A549 (cell line): ENCODE measurements around the gene ALG12. TPM values are rescaled to one million over a fixed set of nuclear protein-coding genes. Genes with fewer than 3 reads are reported as not detected.

ENCODE experiments used
- ATAC-seq, 2 experiments: fragments of 200-7000 bp in 1 of 2; fragments of >200 bp in 1 of 2; cut with Nextera tagmentation in 1 of 2; cut with Tn5 transposase in 1 of 2; 3 replicates each; pipeline versions ENCODE4 v1.8.0 to v1.9.1; 2018 to 2020; ENCODE audit warnings: mild to moderate bottlenecking in 1 of 2, moderate library complexity in 1 of 2
- CTCF ChIA-PET: fragments of 300-600 bp; sonication (Branson Sonifier 250); formaldehyde crosslinking; extraction: SDS; loops from one replicate; lab custom pipeline; 2021; ENCODE audit warnings: antibody characterized with exemption, inconsistent platforms; lab: Yijun Ruan, JAX
- POLR2A ChIA-PET: fragments of 350-600 bp; formaldehyde crosslinking; extraction: SDS; loops from one replicate; lab custom pipeline; 2021; ENCODE audit warnings: antibody characterized with exemption, inconsistent platforms; lab: Yijun Ruan, JAX
- DNase-seq, 2 experiments: peaks; one replicate each; pipeline versions ENCODE4 v3.0.0 to v3.0.0-alpha.2; 2011 to 2016; ENCODE audit warnings: low read depth in 1 of 2, low spot score in 1 of 2
- FAIRE-seq: peaks from 2 replicates; lab custom pipeline; 2011; peaks lifted over from hg19 to GRCh38; lab: Jason Lieb, UNC
- H3K27ac ChIP-seq, 2 experiments: fragments of >200 bp; sonication (Bioruptor Twin); formaldehyde crosslinking; 3 replicates each; pipeline ENCODE4 v1.5.1; 2016 to 2017
- H3K4me1 ChIP-seq: fragments of >200 bp; sonication (Bioruptor Twin); formaldehyde crosslinking; 3 replicates; pipeline ENCODE4 v1.6.1; 2016
- H3K4me2 ChIP-seq: fragments of >200 bp; sonication (Bioruptor Twin); formaldehyde crosslinking; 3 replicates; pipeline ENCODE4 v1.6.1; 2016
- H3K4me3 ChIP-seq: fragments of >200 bp; sonication (Bioruptor Twin); formaldehyde crosslinking; 3 replicates; pipeline ENCODE4 v1.5.1; 2016
- H3K9me3 ChIP-seq: fragments of >200 bp; sonication (Bioruptor Twin); formaldehyde crosslinking; 3 replicates; pipeline ENCODE4 v1.6.1; 2016
- CBX8 ChIP-seq: fragments of 200-600 bp; sonication (generic); IDR thresholded peaks from 2 replicates; pipeline ENCODE4 v1.6.1; 2016
- EHF ChIP-seq: fragments of 250-450 bp; sonication (Bioruptor Pico); IDR thresholded peaks from 2 replicates; pipeline ENCODE4 v1.5.0; 2020; ENCODE audit warnings: mild to moderate bottlenecking
- ELK1 ChIP-seq: fragments of 150-350 bp; IDR thresholded peaks from 2 replicates; pipeline ENCODE4 v1.6.1; 2014; ENCODE audit warnings: low read depth, mild to moderate bottlenecking, low read length
- EP300 ChIP-seq, 2 experiments: fragments of >200 bp; sonication (Bioruptor Twin); formaldehyde crosslinking; IDR thresholded peaks; 2 replicates in 1 of 2; 3 replicates in 1 of 2; pipeline ENCODE4 v1.6.1; 2016 to 2017
- FOSB ChIP-seq: fragments of 250-450 bp; sonication (Bioruptor Pico); IDR thresholded peaks from 2 replicates; pipeline ENCODE4 v1.5.0; 2020; ENCODE audit warnings: mild to moderate bottlenecking, moderate library complexity
- FOSL2 ChIP-seq, 2 experiments: fragments of 450-650 bp in 1 of 2; fragments of >200 bp in 1 of 2; sonication (Bioruptor Twin) in 1 of 2; formaldehyde crosslinking; IDR thresholded peaks; 2 replicates each; pipeline versions ENCODE4 v1.5.0 to v1.6.1; 2016 to 2020; ENCODE audit warnings: mild to moderate bottlenecking in 1 of 2, moderate library complexity in 1 of 2
- HEYL ChIP-seq: fragments of 250-450 bp; sonication (Bioruptor Pico); IDR thresholded peaks from 2 replicates; pipeline ENCODE4 v1.8.0; 2021; ENCODE audit warnings: mild to moderate bottlenecking, moderate library complexity
- HMGXB4 ChIP-seq: fragments of 250-450 bp; sonication (Bioruptor Pico); IDR thresholded peaks from 2 replicates; pipeline ENCODE4 v1.5.0; 2021; ENCODE audit warnings: mild to moderate bottlenecking, moderate library complexity, borderline replicate concordance
- MYC ChIP-seq: IDR thresholded peaks from 2 replicates; pipeline ENCODE4 v1.6.1; 2012; ENCODE audit warnings: mild to moderate bottlenecking, inconsistent platforms, low read length, improper control_type of control experiment, borderline replicate concordance
- NFE2L2 ChIP-seq: fragments of 150-350 bp; conservative IDR thresholded peaks from 2 replicates; pipeline ENCODE4 v1.6.1; 2014; ENCODE audit warnings: low read length
- NPAS2 ChIP-seq: fragments of 250-450 bp; sonication (Bioruptor Pico); IDR thresholded peaks from 2 replicates; pipeline ENCODE4 v1.8.0; 2022; ENCODE audit warnings: mild to moderate bottlenecking, moderate library complexity, borderline replicate concordance
- PHF8 ChIP-seq: fragments of 200-600 bp; sonication (generic); IDR thresholded peaks from 2 replicates; pipeline ENCODE4 v1.6.1; 2016; ENCODE audit warnings: low read depth, mild to moderate bottlenecking, antibody characterized with exemption, moderate library complexity, borderline replicate concordance
- RCOR1 ChIP-seq: fragments of 150-350 bp; IDR thresholded peaks from 2 replicates; pipeline ENCODE4 v1.6.1; 2014; ENCODE audit warnings: antibody characterized with exemption, low read length, low read depth
- RFX5 ChIP-seq: fragments of 450-650 bp; IDR thresholded peaks from 2 replicates; pipeline ENCODE4 v1.7.1; 2014; ENCODE audit warnings: antibody characterized with exemption, mild to moderate bottlenecking, moderate library complexity
- TFCP2L1 ChIP-seq: fragments of 250-450 bp; sonication (Bioruptor Pico); IDR thresholded peaks from 2 replicates; pipeline ENCODE4 v1.5.0; 2021; ENCODE audit warnings: mild to moderate bottlenecking
- USF2 ChIP-seq: fragments of 450-650 bp; IDR thresholded peaks from 2 replicates; pipeline ENCODE4 v1.6.1; 2014; ENCODE audit warnings: antibody characterized with exemption
- ZC3H11A ChIP-seq: fragments of 450-650 bp; IDR thresholded peaks from 2 replicates; pipeline ENCODE4 v1.6.1; 2014; ENCODE audit warnings: antibody characterized with exemption, mild to moderate bottlenecking
- ZNF302 ChIP-seq: fragments of 250-450 bp; sonication (Bioruptor Pico); IDR thresholded peaks from 2 replicates; pipeline ENCODE4 v1.9.0; 2021; ENCODE audit warnings: inconsistent platforms, mild to moderate bottlenecking, moderate library complexity
- WGBS: methylation state at CpG from one replicate; pipeline ENCODE4 v1.1.6; 2017; ENCODE audit errors: missing lambda C conversion rate; 5-methylcytosine and 5-hydroxymethylcytosine counted together
- polyA plus RNA-seq, 4 experiments: library from polyadenylated mRNA; depleted of rRNA in 3 of 4; stranded (reverse); fragments of >200 nt; fragmentation: RNase III in 1 of 4; extraction: RNeasy Plus Mini Kit Qiagen cat#74134 plus additional on column Dnase treatment in 1 of 4; gene quantifications; 2 replicates in 3 of 4; 3 replicates in 1 of 4; pipeline ENCODE4 v1.2.3, GENCODE V29; 2011 to 2017

Gene ALG12
- polyA plus RNA-seq, 2 of the 4 experiments (the other 2 are of a cell fraction) = 4.4 to 7.7 TPM

DNA sequence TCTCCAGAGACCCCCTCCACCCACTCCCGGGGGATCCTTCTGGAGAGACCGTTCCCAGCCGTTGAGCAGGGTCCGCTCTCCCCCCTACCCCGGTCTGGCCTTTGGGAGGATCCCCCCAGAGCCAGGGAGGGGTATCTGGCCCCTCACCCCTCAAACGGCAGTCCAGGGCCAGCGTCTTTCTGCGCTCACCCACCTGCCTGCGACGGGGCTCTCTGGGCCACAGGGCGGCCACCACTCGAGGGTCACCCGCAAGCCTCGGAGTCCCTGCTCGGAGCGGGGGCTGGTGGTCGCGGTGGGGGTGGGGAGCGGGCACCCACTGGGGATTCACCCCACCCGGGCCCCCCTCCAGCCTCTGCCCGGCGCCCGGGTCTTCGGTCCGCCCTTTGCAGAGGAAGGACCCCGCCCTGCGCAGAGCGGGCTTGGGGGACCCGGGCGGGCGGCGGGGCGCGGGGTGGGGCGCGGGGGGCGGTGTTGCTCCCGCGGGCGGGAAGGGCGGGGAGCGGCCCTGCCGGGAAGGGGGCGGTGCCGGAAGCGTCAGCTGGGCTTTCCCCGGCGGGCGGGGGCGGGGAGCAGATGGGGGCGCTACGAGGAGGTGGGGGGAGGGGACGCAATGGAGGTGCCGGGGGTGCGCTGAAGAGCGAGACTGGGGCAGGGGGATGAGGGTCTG lies 16.8 kb upstream of the ALG12 start:
- no peak for TF ChIP-seq HEYL
- no peak for TF ChIP-seq NPAS2 (CRISPR knock-in tag)
- TF ChIP-seq EHF (CRISPR knock-in tag) = no peak
- TF ChIP-seq ZC3H11A = no peak
- TF ChIP-seq RCOR1 = no peak
- TF ChIP-seq MYC = no peak
- no peak for TF ChIP-seq RFX5
- no peak for TF ChIP-seq HMGXB4 (CRISPR knock-in tag)
- no peak for TF ChIP-seq USF2
- TF ChIP-seq TFCP2L1 (CRISPR knock-in tag) = no peak
- TF ChIP-seq ZNF302 = no peak
- no peak for TF ChIP-seq CBX8
- TF ChIP-seq NFE2L2 = no peak
- no peak for TF ChIP-seq FOSB
- TF ChIP-seq ELK1 = no peak
- TF ChIP-seq EP300 (IDR thresholded peaks at IDR 0.05) = no peak
- 10% methylated on average over 2 of the region's 56 CpGs for WGBS
- POLR2A ChIA-PET = interaction anchor here (1.8 kb wide), 1 partner anchor 10 kb away, joined by 5 read pairs; no protein-coding TSS in a partner anchor
- Histone ChIP-seq H3K9me3 (no peaks in the 10 kb centered on the region), H3K27ac (peak overlapping the region; percentile 93 to 96), H3K4me3 (peak overlapping the region; percentile 61), H3K4me2 (peak overlapping the region; percentile 96), H3K4me1 (peaks cover 26% of the 10 kb centered on the region)
- CTCF ChIA-PET = interaction anchor here (1.7 kb wide), 1 partner anchor 95 kb away, joined by 5 read pairs; no protein-coding TSS in a partner anchor
- FAIRE-seq (no peak), DNase-seq (peak in 1 of 2 experiments; percentile 55), ATAC-seq (peak; percentile 8 to 55; a peak in 5 of 6 replicates)

DNA sequence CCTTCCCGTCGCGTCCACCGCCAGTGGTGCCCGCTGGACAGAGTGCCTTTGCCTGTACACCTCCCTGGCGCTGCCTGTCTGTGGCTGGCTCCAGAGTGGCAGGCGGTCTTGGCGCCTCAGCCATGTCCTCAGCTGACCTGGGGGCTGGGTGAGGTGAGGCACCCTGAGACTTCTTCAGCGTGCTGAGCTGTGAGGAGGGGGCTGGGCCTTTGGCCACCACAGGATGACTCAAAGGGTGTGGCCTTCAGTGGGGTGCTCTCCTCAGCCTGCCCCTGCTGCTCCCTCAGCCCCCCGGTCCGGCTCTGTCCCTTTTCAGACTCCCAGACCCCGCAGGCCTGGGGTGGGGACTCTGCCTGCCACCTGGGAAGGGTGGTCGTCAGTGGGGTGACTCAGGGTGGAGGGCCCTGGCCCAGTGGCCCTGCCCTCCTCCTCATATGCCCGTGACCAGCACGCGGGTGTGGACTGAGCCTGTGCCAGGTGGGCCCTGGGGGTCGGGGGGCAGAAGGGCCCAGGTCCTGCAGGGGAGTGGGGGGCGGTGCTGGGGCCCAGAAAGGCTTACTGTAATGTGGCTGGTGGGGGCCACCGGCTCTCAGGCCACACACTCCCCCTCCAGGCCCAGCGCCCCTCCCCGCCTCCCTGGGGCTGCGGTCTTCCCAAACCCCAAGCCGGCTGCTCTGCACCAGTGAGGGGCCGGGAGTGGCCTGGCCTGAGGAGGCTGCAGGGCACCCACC lies 16.1 kb upstream of the ALG12 start:
- TF ChIP-seq FOSL2 (IDR thresholded peaks at IDR 0.05) (no peak), FOSL2 (CRISPR knock-in tag; IDR thresholded peaks at IDR 0.05) (0 out of 2 replicates have a peak, but pooled peaks have one; percentile 35), PHF8 (no peak)
- POLR2A ChIA-PET = interaction anchor here (0.7 to 1.0 kb wide), 2 partner anchors 26 to 675 kb away, joined by 3 read pairs; partner anchors contain the start of gene PIM3
- Histone ChIP-seq H3K27ac (peak overlapping the region; percentile 93 to 96), H3K9me3 (no peaks in the 10 kb centered on the region), H3K4me2 (peak overlapping the region; percentile 96), H3K4me1 (peaks cover 29% of the 10 kb centered on the region), H3K4me3 (peak overlapping the region; percentile 61)
- ATAC-seq (peak in 1 of 2 experiments; percentile 8; a peak in 1 of 6 replicates), DNase-seq (no peak), FAIRE-seq (no peak)
- WGBS = 60% methylated on average over 6 of the region's 24 CpGs
- CTCF ChIA-PET = interaction anchor here (1.4 to 2.3 kb wide), 3 partner anchors 9 to 96 kb away, joined by 3 to 19 read pairs (median 4); no protein-coding TSS in a partner anchor
